ENCODE results near the gene TMEM106C.

- TF ChIP-seq CTCF (IDR thresholded peaks at IDR 0.05) (no peak), POLR2A (IDR thresholded peaks at IDR 0.05) (no peak)
These were observed 28.2 kb upstream of the TMEM106C start for GRCh38 chr12:47935184-47935583.

Data from adrenal gland (tissue), 5 donors.